Panc1 (cell line): ENCODE results near the gene TCEAL9. TPM values are rescaled to one million over a fixed set of nuclear protein-coding genes. Genes with fewer than 3 reads are reported as not detected.

Experiments
- ATAC-seq: fragments of 200-7000 bp; cut with Tn5 transposase; 2 replicates; pipeline ENCODE4 v1.9.1; 2020; ENCODE audit warnings: mild to moderate bottlenecking, moderate library complexity
- BruUV-seq: library from RNA; stranded (reverse); fragments of 400-500 nt; replicated peaks from 2 replicates; lab custom pipeline; 2021; lab: Mats Ljungman, UMichigan
- CTCF ChIA-PET: fragments of 300-600 bp; sonication (Branson Sonifier 250); formaldehyde crosslinking; loops from one replicate; lab custom pipeline; 2022; ENCODE audit warnings: antibody characterized with exemption; lab: Charles Lee
- POLR2A ChIA-PET: fragments of 300-600 bp; sonication (Branson Sonifier 250); formaldehyde crosslinking; loops from one replicate; lab custom pipeline; 2022; ENCODE audit warnings: antibody characterized with exemption; lab: Charles Lee
- DNase-seq: peaks from one replicate; pipeline ENCODE4 v3.0.0-alpha.2; 2010; ENCODE audit warnings: low read depth, low spot score
- H3K27ac ChIP-seq: 2 replicates; pipeline ENCODE4 v1.5.1; 2011; ENCODE audit warnings: mild to moderate bottlenecking, low read length, inconsistent platforms
- H3K27me3 ChIP-seq: fragments of 200-500 bp; sonication (Bioruptor generic); 2 replicates; pipeline ENCODE4 v1.6.0; 2014; ENCODE audit warnings: low read length, inconsistent platforms; ENCODE audit not compliant: control insufficient read depth, insufficient read depth
- H3K36me3 ChIP-seq: fragments of 200-500 bp; sonication (Bioruptor generic); 2 replicates; pipeline ENCODE4 v1.5.1; 2014; ENCODE audit warnings: inconsistent platforms, mild to moderate bottlenecking, low read length, moderate library complexity; ENCODE audit not compliant: control insufficient read depth, insufficient read depth
- H3K4me1 ChIP-seq: 2 replicates; pipeline ENCODE4 v1.5.1; 2011; ENCODE audit warnings: inconsistent platforms, mild to moderate bottlenecking, low read length, moderate library complexity; ENCODE audit not compliant: control insufficient read depth, insufficient read depth
- H3K4me3 ChIP-seq, 2 experiments: 2 replicates each; pipeline ENCODE4 v1.5.1; 2011 to 2012; ENCODE audit warnings: low read depth in 2 of 2, low read length in 2 of 2, mild to moderate bottlenecking in 2 of 2, inconsistent platforms in 1 of 2, moderate library complexity in 1 of 2
- H3K9me3 ChIP-seq: fragments of 200-500 bp; sonication (Bioruptor generic); 2 replicates; pipeline ENCODE4 v1.5.1; 2014; ENCODE audit warnings: low read depth, mild to moderate bottlenecking, inconsistent platforms, low read length, moderate library complexity; ENCODE audit not compliant: control insufficient read depth, insufficient read depth
- CTCF ChIP-seq: fragments of 450-650 bp; IDR thresholded peaks from 2 replicates; pipeline ENCODE4 v1.5.1; 2017; ENCODE audit warnings: mild to moderate bottlenecking
- POLR2AphosphoS5 ChIP-seq: IDR thresholded peaks from 2 replicates; pipeline ENCODE4 v1.6.1; 2012; ENCODE audit warnings: mild to moderate bottlenecking, low read depth, low read length, moderate library complexity
- SIN3A ChIP-seq: IDR thresholded peaks from 2 replicates; pipeline ENCODE4 v1.6.1; 2012; ENCODE audit warnings: low read depth, mild to moderate bottlenecking, low read length, moderate library complexity, borderline replicate concordance; ENCODE audit not compliant: insufficient read depth
- TCF7L2 ChIP-seq: IDR thresholded peaks from 2 replicates; pipeline ENCODE4 v1.6.1; 2011; ENCODE audit warnings: mild to moderate bottlenecking, low read depth, low read length, inconsistent platforms
- in situ Hi-C: cut with HindIII; loops from 2 replicates; pipeline ENCODE4 v1.10.0; 2016; ENCODE audit warnings: low sequenced_read_pairs, low pct_unique_long_range_greater_than_20kb
- intact Hi-C: fragments of 100-400 bp; cut with micrococcal nuclease; formaldehyde crosslinking; loops from one replicate; pipeline ENCODE4 v1.10.0; 2022; ENCODE audit not compliant: unreplicated experiment
- total RNA-seq: library from RNA; stranded (reverse); gene quantifications from one replicate; pipeline ENCODE4 v1.2.1, GENCODE V29; 2021; ENCODE audit not compliant: unreplicated experiment
- TF ChIP-seq, protein P1 (sequence below), 2 experiments: IDR thresholded peaks; 2 replicates each; pipeline ENCODE4 v1.6.1; 2011 to 2012; ENCODE audit warnings: low read depth in 2 of 2, control low read depth in 1 of 2, low read length in 1 of 2, mild to moderate bottlenecking in 1 of 2, moderate library complexity in 1 of 2; ENCODE audit not compliant: insufficient read depth in 1 of 2

TCEAL9 gene
- total RNA-seq, 1 experiment from 2014 or later, result 42.6 TPM

GRCh38 chrX:103363046-103363445, 6.7 kb downstream of the TCEAL9 start:
- POLR2A ChIA-PET, result no interaction called here
- H3K4me1 ChIP-seq, result peaks cover 8% of the 10 kb centered on the region
- no peak for TF ChIP-seq CTCF
- TF ChIP-seq POLR2AphosphoS5, result no peak
- no peak for TF ChIP-seq TCF7L2
- TF ChIP-seq, protein P1, sequence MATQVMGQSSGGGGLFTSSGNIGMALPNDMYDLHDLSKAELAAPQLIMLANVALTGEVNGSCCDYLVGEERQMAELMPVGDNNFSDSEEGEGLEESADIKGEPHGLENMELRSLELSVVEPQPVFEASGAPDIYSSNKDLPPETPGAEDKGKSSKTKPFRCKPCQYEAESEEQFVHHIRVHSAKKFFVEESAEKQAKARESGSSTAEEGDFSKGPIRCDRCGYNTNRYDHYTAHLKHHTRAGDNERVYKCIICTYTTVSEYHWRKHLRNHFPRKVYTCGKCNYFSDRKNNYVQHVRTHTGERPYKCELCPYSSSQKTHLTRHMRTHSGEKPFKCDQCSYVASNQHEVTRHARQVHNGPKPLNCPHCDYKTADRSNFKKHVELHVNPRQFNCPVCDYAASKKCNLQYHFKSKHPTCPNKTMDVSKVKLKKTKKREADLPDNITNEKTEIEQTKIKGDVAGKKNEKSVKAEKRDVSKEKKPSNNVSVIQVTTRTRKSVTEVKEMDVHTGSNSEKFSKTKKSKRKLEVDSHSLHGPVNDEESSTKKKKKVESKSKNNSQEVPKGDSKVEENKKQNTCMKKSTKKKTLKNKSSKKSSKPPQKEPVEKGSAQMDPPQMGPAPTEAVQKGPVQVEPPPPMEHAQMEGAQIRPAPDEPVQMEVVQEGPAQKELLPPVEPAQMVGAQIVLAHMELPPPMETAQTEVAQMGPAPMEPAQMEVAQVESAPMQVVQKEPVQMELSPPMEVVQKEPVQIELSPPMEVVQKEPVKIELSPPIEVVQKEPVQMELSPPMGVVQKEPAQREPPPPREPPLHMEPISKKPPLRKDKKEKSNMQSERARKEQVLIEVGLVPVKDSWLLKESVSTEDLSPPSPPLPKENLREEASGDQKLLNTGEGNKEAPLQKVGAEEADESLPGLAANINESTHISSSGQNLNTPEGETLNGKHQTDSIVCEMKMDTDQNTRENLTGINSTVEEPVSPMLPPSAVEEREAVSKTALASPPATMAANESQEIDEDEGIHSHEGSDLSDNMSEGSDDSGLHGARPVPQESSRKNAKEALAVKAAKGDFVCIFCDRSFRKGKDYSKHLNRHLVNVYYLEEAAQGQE (IDR thresholded peaks at IDR 0.05; ENCODE audit: insufficient read depth in 1 of 2, low read depth in 2 of 2, low read length in 1 of 2), result no peak
- TF ChIP-seq SIN3A, result no peak
- DNase-seq, result no peak
- no peak overlapping the region for H3K4me3 ChIP-seq
- H3K27me3 ChIP-seq, result no peaks in the 10 kb centered on the region
- intact Hi-C loops, result no loop called here
- H3K27ac ChIP-seq, result no peak overlapping the region
- H3K36me3 ChIP-seq, result peaks cover under 1% of the 10 kb centered on the region; the same call in 1 of the 2 replicates
- CTCF ChIA-PET, result no interaction called here
- no peak for ATAC-seq
- no TSS peak for BruUV-seq
- no peaks in the 10 kb centered on the region for H3K9me3 ChIP-seq
- in situ Hi-C loops, result no loop called here

GRCh38 chrX:103367502-103367901, 11.2 kb downstream of the TCEAL9 start:
- intact Hi-C loops, result no loop called here

More at GRCh38 chrX:103367502-103367901, 11.2 kb downstream of the TCEAL9 start:
- in situ Hi-C loops, result no loop called here
- DNase-seq (no peak), ATAC-seq (no peak)
- no peaks in the 10 kb centered on the region for H3K9me3 ChIP-seq
- ChIA-PET POLR2A (no interaction called here), CTCF (no interaction called here)
- no TSS peak for BruUV-seq
- no peak overlapping the region for H3K4me3 ChIP-seq
- H3K27ac ChIP-seq, result no peak overlapping the region
- H3K27me3 ChIP-seq, result no peaks in the 10 kb centered on the region
- H3K4me1 ChIP-seq, result peaks cover 5% of the 10 kb centered on the region
- TF ChIP-seq, protein P1 (IDR thresholded peaks at IDR 0.05; ENCODE audit: insufficient read depth in 1 of 2, low read depth in 2 of 2, low read length in 1 of 2), result no peak
- TF ChIP-seq POLR2AphosphoS5 (no peak), SIN3A (no peak), TCF7L2 (no peak), CTCF (no peak)
- H3K36me3 ChIP-seq, result no peaks in the 10 kb centered on the region
